HG03565 (cell line): ENCODE results near the gene CNTFR.
A peak's percentile ranks its signal among the peaks of the same experiment; 100 is the strongest.
"Not testable (repeated sequence)": the region's sequence is repeated elsewhere in the genome, so short reads cannot be mapped to it uniquely, and the experiment has no call there.

Experiments used
- ATAC-seq: cut with Tn5 transposase; IDR thresholded peaks from one replicate; pipeline ENCODE4 v1.9.1; 2021; ENCODE audit warnings: mild to moderate bottlenecking, moderate library complexity; ENCODE audit not compliant: unreplicated experiment

The CNTFR gene

GRCh38 chr9:34532041-34532440 is 57.5 kb downstream of the CNTFR start:
- not testable (repeated sequence) for ATAC-seq

GRCh38 chr9:34526026-34526425 is 63.5 kb downstream of the CNTFR start:
- no peak for ATAC-seq

GRCh38 chr9:34524349-34524748 is 65.2 kb downstream of the CNTFR start:
- no peak for ATAC-seq

- peak; percentile 81 for ATAC-seq
These were observed 66.3 kb downstream of the CNTFR start, which contains the start of gene ENHO for GRCh38 chr9:34522971-34523797. TSS of gene ENHO (minus strand) at chr9:34522990. CDS start at chr9:34521695, 1,295 bp downstream.

- ATAC-seq = no peak
These were observed 67.2 kb downstream of the CNTFR start for GRCh38 chr9:34522091-34522887.

GRCh38 chr9:34521406-34522045 is 68.0 kb downstream of the CNTFR start:
- no peak for ATAC-seq

- no peak for ATAC-seq
These were observed 68.8 kb downstream of the CNTFR start for GRCh38 chr9:34520505-34521385.

- no peak for ATAC-seq
These were observed 69.4 kb downstream of the CNTFR start for GRCh38 chr9:34520096-34520495.

GRCh38 chr9:34519321-34520020 is 70.1 kb downstream of the CNTFR start:
- no peak for ATAC-seq

GRCh38 chr9:34518896-34519295 is 70.6 kb downstream of the CNTFR start:
- ATAC-seq = no peak

GRCh38 chr9:34518110-34518616 is 71.4 kb downstream of the CNTFR start:
- no peak for ATAC-seq

- no peak for ATAC-seq
These were observed 72.3 kb downstream of the CNTFR start for GRCh38 chr9:34517185-34517584.

- ATAC-seq = no peak
These were observed 73.6 kb downstream of the CNTFR start for GRCh38 chr9:34515959-34516358.

GRCh38 chr9:34514816-34515215 is 74.7 kb downstream of the CNTFR start:
- no peak for ATAC-seq

- no peak for ATAC-seq
These were observed 75.1 kb downstream of the CNTFR start for GRCh38 chr9:34514401-34514800.

GRCh38 chr9:34513567-34514214 is 75.8 kb downstream of the CNTFR start:
- no peak for ATAC-seq

- ATAC-seq = no peak
These were observed 77.1 kb downstream of the CNTFR start for GRCh38 chr9:34512131-34513078.
